SW480 (cell line): ENCODE data around the gene ZNF800.

Source experiments
- DNase-seq: peaks from one replicate; pipeline ENCODE4 v3.0.0-alpha.2; 2016; ENCODE audit warnings: low spot score

The ZNF800 gene

GRCh38 chr7:127390186-127390816, 2.2 kb downstream of the ZNF800 start:
- DNase-seq, result no peak

GRCh38 chr7:127389321-127389720, 3.2 kb downstream of the ZNF800 start:
- no peak for DNase-seq

GRCh38 chr7:127387974-127388373, 4.5 kb downstream of the ZNF800 start:
- DNase-seq, result no peak

GRCh38 chr7:127383123-127383835, 9.2 kb downstream of the ZNF800 start:
- DNase-seq, result peak; percentile 35

DNA sequence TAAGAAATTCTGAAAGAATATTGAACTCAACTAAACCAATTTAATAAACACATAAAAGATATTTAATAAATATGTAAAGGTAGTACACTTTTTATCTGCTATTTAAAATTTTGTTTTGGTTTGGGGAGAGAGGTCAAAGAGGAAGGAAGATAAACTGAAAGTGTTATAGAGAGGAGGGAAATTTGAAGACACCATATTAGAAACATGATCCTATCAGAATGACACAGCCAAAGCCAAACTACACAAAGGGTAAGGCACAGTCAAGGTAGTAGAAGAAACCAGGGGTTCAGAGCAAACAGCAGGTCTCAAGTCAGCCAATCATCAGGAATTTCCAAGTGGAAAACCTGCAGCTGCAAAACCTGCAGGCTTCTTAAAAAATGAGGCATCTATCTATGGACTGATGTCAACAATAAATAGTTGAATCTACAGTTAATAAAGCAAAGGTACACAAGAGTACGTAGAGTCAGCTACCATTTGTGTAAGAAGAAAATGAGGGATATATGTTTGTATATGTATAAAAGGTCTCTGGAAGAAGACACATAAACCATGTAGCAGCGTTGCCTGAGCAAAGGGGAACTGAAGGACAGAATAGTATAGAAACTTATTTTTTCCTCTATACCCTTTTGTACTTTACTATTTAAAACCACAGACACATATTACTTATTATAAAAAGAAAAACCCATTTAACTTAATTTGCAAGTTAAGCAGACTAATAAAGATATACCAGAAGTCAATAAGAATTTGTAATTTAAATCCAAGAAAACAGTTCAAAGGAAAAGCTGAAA, 10.0 kb downstream of the ZNF800 start:
- DNase-seq, result no peak

GRCh38 chr7:127380479-127380878, 12.0 kb downstream of the ZNF800 start:
- DNase-seq, result no peak

DNA sequence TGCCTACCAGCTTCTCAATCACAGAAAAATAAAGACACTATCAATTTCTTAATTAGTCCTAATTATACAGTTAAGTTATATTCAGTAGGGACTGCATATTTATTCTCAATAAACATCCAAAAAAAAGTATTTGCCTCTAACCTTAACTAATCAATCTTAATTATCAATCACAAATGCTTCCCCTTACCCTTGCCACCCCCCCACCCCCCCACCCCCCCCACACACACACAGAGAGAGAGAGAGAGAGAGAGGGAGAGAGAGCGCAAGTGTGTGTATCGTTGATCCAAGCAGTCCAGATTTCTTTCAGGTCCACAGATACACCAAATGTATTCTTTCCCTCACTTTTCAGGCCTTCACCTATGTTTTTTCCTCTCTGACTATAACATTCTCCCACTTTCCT, 12.9 kb downstream of the ZNF800 start:
- no peak for DNase-seq

GRCh38 chr7:127378537-127378936, 14.0 kb downstream of the ZNF800 start:
- DNase-seq, result no peak

DNA sequence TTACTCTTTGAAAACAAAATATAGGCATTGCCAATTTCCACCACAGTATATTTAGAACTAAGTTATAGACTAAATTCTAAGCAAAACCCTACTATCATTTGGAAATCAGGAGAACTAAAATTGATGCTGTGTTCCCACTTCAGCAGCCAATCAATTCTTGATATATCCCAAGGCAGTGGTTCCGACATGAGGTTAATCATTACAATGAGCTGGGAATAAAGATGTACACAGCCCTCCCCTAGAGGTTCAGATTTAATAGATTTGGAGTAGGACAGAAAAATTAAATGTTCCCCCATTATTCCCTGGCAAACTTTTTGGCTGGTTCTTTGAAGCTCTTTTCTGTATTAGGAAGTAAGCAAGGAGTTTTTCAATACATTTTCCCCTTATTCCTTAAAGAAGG, 15.1 kb downstream of the ZNF800 start:
- no peak for DNase-seq

- DNase-seq, result no peak
Measured at GRCh38 chr7:127375631-127376030, 16.9 kb downstream of the ZNF800 start.

DNA sequence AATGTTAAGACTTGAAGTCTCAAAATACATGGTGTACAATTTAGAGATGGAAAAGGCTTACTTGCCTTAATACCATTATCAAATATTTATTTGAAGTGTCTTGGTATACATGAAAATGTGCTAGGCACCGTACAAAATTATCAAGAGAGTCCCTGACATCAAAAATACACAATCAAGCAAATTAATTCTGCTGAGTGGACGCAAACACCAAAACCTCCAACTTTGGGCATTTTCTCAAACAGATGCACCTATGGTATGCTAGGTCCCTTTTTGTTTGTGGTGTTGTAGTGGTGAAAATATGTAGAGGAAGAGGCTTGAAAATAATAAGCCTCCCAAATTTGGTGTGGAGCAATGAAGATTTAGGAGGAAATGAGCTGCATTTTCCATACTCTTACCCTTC, 24.8 kb downstream of the ZNF800 start:
- DNase-seq, result no peak

GRCh38 chr7:127366680-127367079, 25.8 kb downstream of the ZNF800 start:
- no peak for DNase-seq

DNA sequence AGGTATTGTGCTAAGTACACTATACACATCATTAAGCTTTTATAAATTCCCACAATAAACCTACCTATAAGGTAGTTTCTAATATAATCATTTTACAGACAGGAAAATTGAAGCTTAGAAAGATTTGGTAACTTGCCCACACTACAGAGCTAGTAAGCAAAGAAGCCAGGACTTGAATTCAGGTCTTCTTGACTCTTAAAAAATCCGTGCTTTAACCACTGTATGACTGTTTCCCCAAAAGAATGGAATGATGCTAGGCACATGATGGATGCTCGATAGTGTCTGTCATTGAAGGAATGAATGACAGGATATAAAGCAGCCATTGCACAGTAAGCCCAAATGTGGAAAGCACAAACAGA, 26.6 kb downstream of the ZNF800 start:
- DNase-seq, result no peak

DNA sequence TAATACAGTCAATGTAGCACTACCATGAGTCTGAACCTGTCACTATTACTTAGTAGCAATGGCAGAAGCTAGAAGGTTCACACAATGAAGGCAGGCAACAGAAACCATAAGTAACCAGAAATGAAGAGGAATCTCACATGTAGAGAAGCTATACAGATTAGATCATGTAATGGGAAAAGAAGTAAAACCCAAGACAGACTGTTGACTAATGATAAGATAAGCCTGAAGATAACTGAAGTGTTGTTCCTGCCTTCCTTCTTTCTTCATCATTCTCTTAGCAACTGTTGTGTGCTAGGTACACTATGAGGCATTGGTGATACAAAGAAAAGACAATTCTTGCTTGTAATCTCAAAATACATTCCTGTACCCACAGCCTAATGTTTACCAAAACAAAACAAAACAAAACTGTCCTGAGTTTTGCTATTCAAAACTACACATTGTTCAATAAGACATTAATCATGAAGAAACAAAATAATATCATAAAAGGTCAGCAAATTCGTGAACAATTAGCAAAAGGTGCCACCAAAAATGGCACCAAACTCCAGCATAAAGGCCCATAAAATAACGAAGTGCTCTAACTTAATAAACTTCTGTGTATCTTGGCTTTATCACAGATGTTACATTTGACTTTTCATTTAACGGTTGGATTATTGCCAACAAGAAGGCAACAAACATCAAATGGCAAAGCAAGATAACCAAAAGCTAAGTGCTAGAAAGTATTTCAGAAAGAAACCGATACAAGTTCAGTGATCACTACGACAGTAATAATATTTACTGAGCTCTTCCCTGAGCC, 27.1 kb downstream of the ZNF800 start:
- DNase-seq, result no peak

GRCh38 chr7:127362364-127363027, 30.0 kb downstream of the ZNF800 start:
- no peak for DNase-seq

GRCh38 chr7:127361736-127362135, 30.8 kb downstream of the ZNF800 start:
- no peak for DNase-seq

DNA sequence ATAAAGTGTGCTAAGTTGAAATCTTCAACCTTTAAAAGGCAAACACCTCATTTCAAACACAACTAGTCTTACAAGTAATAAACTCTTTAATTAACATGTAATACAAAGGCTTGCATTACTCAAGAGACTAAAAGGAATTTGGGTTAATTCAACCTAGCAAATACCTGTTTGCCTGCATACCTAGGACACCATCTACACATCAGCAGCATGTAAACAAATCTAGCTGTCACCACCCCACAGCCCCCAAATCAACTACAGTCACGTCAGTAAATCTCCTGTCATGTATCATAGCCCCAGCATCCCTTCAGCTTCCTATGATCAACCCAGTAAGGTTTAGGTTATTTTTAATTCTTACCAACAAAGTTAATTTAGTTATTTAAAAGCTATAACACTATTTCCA, 33.5 kb downstream of the ZNF800 start:
- DNase-seq, result no peak

DNA sequence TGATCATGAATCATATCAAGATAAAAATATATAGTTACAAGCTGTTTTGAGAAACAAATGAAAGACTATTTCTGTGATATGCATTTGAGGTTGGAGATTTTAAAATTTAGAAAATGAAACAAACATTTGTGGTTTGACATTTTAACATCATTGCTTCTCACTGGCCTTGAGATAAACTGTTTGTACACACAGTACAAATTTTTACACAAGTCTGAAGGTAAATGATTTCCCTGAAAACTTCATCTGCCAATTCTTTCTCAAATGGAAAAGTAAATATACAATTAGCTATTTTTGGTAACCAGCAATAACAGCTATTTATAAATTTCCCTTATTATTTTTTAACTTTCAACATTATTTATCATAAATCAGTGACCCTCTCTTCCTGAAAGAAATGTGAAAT, 38.6 kb downstream of the ZNF800 start:
- DNase-seq, result no peak

- DNase-seq, result no peak
Measured at GRCh38 chr7:127350586-127350985, 41.9 kb downstream of the ZNF800 start.

GRCh38 chr7:127349881-127350280, 42.6 kb downstream of the ZNF800 start:
- no peak for DNase-seq

GRCh38 chr7:127348247-127348631, 44.3 kb downstream of the ZNF800 start:
- no peak for DNase-seq
